Measurements from ENCODE around the gene PSMB1. TPM values are rescaled to one million over a fixed set of nuclear protein-coding genes. Genes with fewer than 3 reads are reported as not detected.

PSMB1 gene
- total and polyA plus RNA-seq, 2 experiments from 2014 or later = 357 to 576 TPM

- no peak for TF ChIP-seq ZNF462 (CRISPR knock-in tag; IDR thresholded peaks at IDR 0.05)
These were observed 20.1 kb downstream of the PSMB1 start (continued) for GRCh38 chr6:170532867-170533488.

DNA sequence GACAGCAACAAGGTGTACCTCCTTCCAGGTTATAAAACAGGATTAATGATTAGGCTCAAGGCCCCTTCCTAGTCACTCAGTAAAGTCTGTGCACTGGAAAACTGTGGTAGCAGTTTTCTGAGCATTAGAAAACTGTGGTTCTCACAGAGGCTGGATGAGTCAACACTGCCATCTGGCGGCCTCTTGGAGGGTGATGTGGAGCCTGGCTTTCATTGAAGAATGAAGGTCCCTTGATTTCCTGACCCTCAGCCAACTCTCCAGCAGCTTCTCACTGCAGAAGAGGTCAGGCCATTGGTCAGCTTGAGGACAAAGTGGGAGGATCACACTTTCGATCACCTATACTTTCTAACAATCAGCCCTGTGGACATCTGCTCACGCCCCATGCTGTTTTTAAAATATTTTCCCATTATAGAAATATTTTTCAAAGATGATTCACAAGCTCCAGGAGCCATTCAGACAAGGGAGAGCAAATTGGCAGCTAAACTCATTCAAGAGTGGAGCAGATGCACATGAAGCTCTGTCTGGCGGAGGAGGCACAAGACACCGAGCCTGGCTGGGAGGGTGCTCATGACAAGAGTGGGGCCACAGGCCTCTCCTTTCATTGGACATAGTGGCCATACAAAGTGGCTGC, 23.2 kb downstream of the PSMB1 start:
- Mint-ChIP-seq H3K9me3 (no peaks in the 10 kb centered on the region), H3K27ac (no peak overlapping the region), H3K4me3 (no peak overlapping the region), H3K36me3 (ENCODE audit: low read depth) (peaks cover 20% of the 10 kb centered on the region), H3K27me3 (ENCODE audit: insufficient read depth, low read depth, poor library complexity) (no peaks in the 10 kb centered on the region), H3K4me1 (peaks cover 9% of the 10 kb centered on the region)
- Histone ChIP-seq H4K20me1 (replicated peaks; ENCODE audit: insufficient read depth) (no peaks in the 10 kb centered on the region), H3K4me2 (no peak overlapping the region), H3K4me3 (no peak overlapping the region), H2AFZ (no peak overlapping the region), H3F3A (replicated peaks; ENCODE audit: low read depth) (no peaks in the 10 kb centered on the region), H3K27ac (ENCODE audit: low read depth) (no peak overlapping the region), H3K36me3 (ENCODE audit: insufficient read depth) (peaks cover 10% of the 10 kb centered on the region; the same call in 1 of the 2 replicates), H3K4me1 (ENCODE audit: insufficient read depth) (0 out of 2 replicates have a peak, but pooled peaks cover 3% of the 10 kb centered on the region), H3K27me3 (ENCODE audit: insufficient read depth) (no peaks in the 10 kb centered on the region), H3K79me2 (replicated peaks; ENCODE audit: insufficient read depth) (no peaks in the 10 kb centered on the region), H3K9me2 (ENCODE audit: insufficient read depth) (no peaks in the 10 kb centered on the region)
- TF ChIP-seq, protein P1, sequence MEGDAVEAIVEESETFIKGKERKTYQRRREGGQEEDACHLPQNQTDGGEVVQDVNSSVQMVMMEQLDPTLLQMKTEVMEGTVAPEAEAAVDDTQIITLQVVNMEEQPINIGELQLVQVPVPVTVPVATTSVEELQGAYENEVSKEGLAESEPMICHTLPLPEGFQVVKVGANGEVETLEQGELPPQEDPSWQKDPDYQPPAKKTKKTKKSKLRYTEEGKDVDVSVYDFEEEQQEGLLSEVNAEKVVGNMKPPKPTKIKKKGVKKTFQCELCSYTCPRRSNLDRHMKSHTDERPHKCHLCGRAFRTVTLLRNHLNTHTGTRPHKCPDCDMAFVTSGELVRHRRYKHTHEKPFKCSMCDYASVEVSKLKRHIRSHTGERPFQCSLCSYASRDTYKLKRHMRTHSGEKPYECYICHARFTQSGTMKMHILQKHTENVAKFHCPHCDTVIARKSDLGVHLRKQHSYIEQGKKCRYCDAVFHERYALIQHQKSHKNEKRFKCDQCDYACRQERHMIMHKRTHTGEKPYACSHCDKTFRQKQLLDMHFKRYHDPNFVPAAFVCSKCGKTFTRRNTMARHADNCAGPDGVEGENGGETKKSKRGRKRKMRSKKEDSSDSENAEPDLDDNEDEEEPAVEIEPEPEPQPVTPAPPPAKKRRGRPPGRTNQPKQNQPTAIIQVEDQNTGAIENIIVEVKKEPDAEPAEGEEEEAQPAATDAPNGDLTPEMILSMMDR (conservative IDR thresholded peaks at IDR 0.05; ENCODE audit: low read depth in 2 of 2) = peak; percentile 84 to 91
- TF ChIP-seq JUNB (IDR thresholded peaks at IDR 0.05; ENCODE audit: unreplicated experiment) (no peak), ZNF462 (CRISPR knock-in tag; IDR thresholded peaks at IDR 0.05) (no peak), EZH2 (IDR thresholded peaks at IDR 0.05; ENCODE audit: low read depth, unreplicated experiment) (no peak)
- peak; percentile 92 for ATAC-seq
- DNase-seq (ENCODE audit: low spot score) = peak; percentile 84
